ENCODE measurements around the gene PRORP.
"Not testable (repeated sequence)": the region's sequence is repeated elsewhere in the genome, so short reads cannot be mapped to it uniquely, and the experiment has no call there.

PRORP gene

GRCh38 chr14:35121887-35122695 lies at the start of gene PRORP, which contains the start of gene PPP2R3C:
PRORP (plus strand) TSS chr14:35122552; CDS start chr14:35123246, 694 bp downstream.
PPP2R3C (minus strand) TSS chr14:35121990; CDS start chr14:35121959, 31 bp downstream.
- peak; percentile 89 to 91 for DNase-seq

DNA sequence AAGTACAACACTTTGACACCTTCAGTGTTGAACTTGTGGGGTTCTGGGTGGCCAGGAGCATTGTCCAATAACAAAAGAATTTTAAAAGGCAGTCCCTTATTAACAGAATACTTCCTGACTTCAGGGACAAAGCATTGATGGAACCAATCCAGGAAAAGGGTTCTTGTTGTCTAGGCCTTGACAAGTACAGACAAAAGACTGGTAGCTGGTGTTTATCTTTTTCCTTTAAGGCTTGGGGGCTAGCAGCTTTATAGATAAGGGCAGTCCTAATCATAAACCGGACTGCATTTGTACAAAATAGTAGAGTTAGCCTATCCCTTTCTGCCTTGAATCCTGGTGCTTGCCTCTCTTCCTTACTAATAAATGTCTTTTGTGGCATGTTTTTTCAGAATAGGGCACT lies 48.9 kb upstream of the PRORP start:
- no peak for DNase-seq

DNA sequence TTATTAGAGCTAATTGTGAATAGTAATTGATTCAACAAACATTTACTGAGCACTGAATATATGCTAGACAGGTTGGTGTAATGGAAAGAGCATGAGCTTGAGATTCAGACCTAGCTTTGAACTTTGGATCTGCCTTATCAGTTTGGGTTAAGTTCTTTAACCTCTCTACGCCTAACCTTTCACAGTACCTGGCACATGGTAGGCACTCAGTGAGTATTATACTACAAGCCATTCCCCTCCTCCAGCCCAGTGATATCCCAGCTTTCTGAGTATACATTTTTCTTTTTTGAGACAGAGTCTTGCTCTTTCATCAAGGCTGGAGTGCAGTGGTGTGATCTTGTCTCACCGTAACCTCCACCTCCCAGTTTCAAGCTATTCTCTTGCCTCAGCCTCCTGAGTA lies 44.3 kb upstream of the PRORP start:
- DNase-seq, result no peak

GRCh38 chr14:35079742-35080141 lies 42.6 kb upstream of the PRORP start:
- no peak for DNase-seq

GRCh38 chr14:35083530-35084150 lies 38.7 kb upstream of the PRORP start:
- DNase-seq, result no peak

GRCh38 chr14:35085441-35085840 lies 36.9 kb upstream of the PRORP start:
- no peak for DNase-seq

- DNase-seq, result no peak
Observed at GRCh38 chr14:35088514-35088913, 33.8 kb upstream of the PRORP start.

- DNase-seq, result not testable (repeated sequence)
Observed at GRCh38 chr14:35094645-35095044, 27.7 kb upstream of the PRORP start.

DNA sequence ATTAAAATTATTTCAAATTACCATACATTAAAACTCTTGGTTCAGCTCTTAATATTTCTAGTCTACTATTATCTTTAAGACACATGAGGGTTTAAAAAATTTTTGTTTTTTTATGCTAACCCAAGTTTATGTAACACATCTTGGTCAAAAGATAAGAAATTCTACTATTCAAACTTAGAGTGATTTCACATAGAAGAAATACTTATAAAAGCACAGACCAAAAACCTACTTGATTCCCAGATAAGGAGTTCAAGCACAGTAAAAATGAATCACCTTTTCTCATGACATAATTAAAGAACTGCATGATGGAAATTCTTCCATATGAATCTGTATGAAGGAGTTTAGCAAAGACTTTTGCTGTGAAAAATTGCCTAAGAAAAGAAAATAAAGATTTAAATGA lies 14.5 kb upstream of the PRORP start:
- no peak for DNase-seq

GRCh38 chr14:35112641-35113040 lies 9.7 kb upstream of the PRORP start:
- DNase-seq, result no peak

DNA sequence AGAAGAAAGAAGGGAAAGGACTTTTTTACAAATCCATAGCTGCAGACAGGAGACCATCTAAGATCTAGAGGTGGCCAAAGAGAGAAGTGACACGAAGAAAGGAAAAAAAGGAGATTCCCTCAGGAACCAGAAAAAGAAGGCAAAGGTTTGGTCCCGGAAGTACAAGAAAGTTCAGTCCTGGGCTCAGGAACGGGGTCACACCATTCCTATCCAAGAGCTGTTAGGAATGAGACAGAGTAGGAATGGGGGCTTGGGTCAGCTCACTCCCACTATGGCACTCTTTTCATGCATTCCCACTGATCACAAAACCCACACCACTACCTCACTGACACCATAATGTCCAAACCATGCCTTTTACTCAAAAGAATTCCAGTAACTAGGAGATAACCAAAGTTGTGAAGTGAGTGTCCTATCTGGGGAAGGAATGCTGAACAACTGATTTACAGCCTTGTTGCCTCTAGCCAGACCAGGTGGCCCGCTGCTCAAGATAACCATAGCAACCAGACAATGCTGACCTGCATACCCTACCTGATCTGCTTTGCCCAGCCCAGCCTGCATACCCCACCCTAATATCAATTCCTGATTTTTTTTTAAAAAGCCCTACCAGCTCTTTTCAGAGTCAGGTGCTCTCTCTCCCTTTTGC lies 8.9 kb upstream of the PRORP start:
- no peak for DNase-seq

DNA sequence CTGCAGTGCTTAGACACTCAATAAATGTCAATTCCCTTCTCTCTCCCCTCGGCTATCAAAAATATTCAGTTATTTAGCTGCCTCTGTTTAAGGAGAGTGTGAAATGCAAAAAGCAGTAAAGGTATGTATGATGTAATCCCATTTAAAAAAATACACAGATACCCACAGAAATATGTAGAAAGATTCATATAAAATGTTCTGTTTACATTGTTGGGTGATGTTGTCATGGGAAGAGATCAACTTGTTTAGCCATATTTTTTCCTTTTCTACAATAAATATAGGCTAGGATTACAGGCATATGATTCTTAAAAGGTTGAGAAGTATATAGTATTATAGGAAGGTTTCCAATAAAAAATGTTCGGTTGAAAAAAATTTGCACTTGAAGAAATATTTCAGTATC lies 8.3 kb upstream of the PRORP start:
- DNase-seq, result no peak

DNA sequence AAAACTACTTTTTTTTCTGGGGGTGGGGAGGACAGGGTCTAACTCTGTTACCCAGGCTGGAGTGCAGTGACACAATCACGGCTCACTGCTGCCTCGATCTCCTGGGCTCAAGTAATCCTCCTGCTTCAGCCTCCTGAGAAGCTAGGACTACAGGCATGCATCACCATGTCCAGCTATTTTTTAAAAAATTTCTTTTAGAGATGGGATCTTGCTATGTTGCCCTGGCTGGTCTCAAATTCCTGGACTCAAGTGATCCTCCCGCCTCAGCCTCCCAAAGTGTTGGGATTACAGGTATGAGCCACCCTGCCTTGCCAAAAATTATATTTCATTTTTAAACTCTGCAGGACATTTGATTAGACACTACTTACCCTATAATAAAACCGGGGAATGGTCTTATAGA lies 6.1 kb upstream of the PRORP start:
- DNase-seq, result no peak

DNA sequence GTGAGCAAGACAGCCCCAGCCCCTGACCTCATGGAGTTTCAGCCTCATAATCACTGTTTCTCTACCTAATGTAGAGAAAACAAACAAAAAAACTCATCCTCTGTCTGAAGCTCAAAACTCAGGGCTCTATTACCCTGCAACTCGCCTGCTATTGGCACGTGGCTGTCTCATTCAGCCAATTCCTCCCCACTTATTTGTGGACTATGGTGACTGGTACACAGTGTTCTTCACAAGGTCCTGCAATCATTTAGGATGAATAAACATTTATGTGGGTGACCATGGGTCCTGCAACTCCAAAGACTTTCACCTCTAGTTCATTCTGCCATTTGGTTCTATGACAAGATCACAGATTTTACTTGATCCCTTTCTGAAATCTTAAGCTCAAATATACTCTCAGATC lies 5.2 kb upstream of the PRORP start:
- no peak for DNase-seq

DNA sequence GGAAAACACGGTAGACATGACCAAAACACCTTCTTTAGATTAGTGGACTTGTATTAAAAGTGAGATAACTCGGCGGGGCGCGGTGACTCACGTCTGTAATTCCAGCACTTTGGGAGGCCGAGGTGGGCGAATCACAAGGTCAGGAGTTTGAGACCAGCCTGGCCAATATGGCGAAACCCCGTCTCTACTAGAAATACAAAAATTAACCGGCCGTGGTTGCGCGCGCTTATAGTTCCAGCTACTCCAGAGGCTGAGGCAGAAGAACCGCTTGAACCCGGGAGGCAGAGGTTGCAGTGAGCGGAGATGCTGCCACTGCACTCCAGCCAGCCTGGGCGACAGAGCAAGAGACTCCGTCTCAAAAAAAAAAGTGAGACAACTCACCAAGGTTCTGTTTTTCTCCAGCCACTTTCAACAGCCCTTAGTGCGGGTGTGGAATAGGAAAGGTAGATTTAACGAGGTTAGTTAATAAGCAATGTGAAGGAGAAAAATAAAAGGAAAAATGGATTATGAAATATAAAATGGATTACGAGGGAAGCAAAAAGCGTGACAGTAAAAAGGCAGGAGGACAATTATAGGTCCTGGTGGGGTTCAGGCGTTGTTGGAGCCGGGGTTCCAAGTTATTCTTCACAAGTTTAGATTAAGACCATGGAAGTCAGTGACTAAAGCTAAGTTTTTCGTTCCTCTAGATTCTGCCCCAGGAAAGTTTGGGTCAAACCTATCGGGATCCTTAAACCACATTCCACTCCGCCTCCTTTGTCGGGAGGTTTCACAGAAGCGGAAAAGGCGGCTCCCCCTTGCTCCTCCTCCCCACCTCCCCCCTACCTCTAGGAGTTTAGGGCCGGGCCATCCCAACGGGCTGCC lies 1.1 kb upstream of the PRORP start:
- DNase-seq, result peak in 1 of 2 experiments; percentile 59

DNA sequence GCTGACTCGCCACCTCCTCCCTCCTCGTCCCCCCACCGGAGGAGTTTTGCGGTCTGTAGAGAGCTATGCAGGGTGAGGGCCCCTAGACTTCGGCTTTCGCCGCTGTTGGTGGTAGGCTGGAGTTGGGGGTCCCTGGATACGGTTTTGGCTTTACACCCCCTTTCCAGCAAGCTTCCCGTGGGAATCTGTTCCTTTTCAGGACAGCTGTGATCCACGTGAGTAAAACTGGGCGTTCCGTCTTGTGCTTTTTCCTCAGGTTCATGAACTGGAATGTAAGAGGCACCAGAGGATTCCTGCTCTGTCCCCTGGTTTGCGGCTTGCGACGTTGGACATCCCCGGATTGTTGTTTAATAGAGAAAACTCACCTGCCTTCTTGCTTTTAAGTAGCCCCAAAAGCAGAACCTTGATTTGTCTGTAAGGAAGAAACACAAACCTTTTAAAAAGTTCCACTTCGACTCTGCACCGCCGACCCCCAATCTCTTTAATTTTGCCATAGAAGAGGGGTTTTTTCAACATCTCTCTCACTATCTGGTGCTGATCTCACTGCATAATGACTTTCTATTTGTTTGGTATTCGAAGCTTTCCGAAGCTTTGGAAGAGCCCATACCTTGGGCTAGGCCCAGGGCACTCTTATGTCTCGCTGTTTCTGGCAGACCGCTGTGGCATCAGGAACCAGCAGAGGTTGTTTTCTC lies 490 bp downstream of the PRORP start:
- DNase-seq, result no peak

GRCh38 chr14:35123388-35123703 lies 994 bp downstream of the PRORP start:
- DNase-seq, result peak in 1 of 2 experiments; percentile 10

DNA sequence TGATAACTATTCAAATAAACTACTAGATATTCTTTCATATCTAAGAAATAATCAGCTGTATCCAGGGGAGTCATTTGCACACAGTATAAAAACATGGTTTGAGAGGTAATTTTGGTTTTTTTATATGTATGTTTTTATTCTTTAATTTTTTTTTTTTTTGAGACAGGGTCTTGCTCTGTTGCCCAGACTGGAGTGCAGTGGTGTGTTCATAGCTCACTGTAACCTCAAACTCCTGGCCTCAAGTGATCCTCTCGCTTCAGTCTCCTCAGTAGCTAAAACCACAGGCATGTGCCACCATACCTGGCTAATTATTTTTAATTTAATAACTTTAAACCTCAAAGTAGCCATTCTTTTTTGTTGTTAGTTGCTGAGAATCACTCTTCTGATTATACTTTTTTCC lies 1.8 kb downstream of the PRORP start:
- no peak for DNase-seq

DNA sequence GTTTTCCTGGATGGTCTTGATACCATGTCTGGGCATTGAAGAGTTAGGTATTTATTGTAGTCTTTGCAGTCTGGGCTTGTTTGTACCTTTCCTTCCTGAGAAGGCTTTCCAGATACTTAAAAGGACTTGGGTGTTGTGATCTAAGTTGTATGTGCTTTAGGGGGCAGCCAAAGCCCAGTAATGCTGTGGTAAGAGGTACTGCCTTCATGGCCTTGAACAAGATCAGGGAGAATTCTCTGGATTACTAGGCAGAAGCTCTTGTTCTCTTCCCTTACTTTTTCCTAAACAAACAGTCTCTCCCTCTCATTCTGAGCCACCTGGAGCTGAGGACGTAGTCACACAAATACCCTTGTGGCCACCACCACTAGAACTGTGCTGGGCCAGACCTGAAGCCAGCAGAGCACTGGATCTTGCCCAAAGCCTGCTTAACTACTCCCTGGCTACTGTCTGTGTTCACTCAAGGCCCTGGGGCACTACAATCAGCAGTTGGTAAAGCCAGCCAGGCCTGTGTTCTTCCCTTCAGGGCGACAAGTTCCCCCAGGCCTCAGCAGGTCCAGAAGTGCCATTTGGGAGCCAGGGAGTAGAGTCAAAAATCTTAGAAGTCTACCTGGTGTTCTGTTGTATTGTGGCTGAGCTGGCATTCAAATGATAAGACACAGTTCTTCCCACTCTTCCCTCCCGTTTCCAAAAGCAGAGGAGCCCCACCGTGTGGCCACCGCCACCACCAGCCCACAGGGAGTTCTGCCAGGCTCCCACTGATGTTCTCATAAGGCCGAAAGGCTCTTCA lies 11.4 kb downstream of the PRORP start:
- no peak for DNase-seq

GRCh38 chr14:35134329-35135123 lies 12.2 kb downstream of the PRORP start:
- DNase-seq, result no peak

DNA sequence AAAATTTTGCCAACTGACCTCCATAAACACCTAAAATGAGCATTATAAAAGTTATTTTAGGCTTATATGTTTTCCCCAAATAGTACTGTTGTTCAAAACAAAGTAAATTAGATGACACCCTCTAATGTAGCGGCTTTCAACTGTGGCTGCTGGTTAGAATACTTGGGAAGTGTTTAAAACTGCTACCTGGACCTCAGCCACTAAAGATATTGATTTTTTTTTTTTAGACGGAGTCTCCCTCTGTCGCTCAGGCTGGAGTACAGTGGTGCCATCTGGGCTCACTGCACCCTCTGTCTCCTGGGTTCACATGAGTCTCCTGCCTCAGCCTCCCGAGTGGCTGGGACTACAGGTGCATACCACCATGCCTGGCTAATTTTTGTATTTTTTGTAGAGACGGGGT lies 16.2 kb downstream of the PRORP start:
- DNase-seq, result no peak

All from AML-193 (cell line).